ENCODE measurements around the gene TMEM120B.
A peak's percentile ranks its signal among the peaks of the same experiment; 100 is the strongest.

The TMEM120B gene

DNA sequence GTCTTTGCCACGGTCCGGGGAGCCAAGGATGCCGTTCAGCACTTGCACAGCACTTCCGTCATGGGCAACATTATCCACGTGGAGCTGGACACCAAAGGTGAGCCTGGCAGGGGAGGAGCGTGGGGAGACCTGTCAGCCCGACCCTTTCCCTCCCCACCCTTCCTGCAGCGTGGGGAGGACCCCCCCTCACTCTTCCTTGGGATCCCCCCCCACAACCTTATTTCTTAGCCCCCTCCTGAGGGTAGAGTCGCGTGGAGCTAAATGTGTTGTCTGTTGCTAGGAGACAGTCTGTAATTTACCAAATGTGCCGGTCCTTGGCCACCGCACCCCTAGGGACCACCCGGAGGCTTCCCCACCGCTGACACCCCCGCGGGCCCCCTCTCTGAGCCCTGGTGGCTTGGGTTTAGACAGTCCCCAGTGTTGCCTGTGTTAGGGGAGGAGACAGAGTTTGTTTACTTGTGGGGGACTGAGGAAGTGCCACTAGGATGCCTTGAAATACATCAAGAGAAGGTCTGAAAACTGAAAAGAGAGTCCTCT lies 93.5 kb downstream of the TMEM120B start:
- TF ChIP-seq ZFX (IDR thresholded peaks at IDR 0.05), result no peak
- peak overlapping the region; percentile 97; the same call in 1 of the 2 replicates for H3K27ac ChIP-seq

DNA sequence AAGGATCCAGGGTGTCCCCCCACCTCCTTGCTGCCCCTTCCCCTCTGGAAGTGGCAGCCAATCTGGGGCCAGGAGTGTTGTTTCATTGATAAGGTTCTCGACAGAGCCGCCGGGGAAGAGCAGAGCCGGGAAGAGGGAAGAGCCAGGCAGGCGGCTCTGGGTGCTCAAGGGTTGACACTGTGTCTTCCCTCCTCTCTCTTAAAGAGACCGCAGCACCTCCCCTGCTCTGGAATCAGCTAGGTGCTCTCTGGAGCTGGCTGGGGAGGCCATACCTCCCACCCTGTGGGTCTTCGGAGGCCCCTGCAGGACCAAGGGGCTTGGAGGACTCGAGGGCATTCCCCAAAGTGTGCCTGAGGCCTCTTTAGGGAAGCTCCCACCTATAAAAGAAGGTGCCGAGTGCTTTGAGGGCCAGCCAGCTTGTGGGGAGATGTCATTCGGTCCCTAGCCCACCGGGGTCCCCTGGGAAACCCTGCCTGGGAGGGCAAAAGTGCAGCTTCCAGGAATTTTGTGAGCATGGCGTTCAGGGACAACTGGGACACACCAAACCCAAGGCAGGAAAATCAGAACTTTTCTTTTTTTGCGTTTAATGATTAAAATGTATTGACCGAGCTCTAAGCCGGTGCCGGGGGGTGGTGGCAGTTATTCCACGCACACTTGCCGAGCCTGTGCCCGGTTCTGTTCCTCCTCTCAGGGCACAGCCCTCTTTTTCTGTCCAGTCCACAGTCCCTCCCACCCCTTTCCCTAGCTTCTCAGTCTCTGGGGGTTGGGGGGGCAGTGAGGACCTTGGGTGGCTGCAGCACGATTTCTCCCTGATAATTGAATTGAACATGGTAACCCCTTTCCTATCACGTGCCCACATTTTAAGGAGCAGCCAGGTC lies 94.2 kb downstream of the TMEM120B start:
- TF ChIP-seq, protein P1, sequence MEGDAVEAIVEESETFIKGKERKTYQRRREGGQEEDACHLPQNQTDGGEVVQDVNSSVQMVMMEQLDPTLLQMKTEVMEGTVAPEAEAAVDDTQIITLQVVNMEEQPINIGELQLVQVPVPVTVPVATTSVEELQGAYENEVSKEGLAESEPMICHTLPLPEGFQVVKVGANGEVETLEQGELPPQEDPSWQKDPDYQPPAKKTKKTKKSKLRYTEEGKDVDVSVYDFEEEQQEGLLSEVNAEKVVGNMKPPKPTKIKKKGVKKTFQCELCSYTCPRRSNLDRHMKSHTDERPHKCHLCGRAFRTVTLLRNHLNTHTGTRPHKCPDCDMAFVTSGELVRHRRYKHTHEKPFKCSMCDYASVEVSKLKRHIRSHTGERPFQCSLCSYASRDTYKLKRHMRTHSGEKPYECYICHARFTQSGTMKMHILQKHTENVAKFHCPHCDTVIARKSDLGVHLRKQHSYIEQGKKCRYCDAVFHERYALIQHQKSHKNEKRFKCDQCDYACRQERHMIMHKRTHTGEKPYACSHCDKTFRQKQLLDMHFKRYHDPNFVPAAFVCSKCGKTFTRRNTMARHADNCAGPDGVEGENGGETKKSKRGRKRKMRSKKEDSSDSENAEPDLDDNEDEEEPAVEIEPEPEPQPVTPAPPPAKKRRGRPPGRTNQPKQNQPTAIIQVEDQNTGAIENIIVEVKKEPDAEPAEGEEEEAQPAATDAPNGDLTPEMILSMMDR (conservative IDR thresholded peaks at IDR 0.05), result no peak
- no peak for TF ChIP-seq ZFX (IDR thresholded peaks at IDR 0.05)
- H3K27ac ChIP-seq, result no peak overlapping the region

DNA sequence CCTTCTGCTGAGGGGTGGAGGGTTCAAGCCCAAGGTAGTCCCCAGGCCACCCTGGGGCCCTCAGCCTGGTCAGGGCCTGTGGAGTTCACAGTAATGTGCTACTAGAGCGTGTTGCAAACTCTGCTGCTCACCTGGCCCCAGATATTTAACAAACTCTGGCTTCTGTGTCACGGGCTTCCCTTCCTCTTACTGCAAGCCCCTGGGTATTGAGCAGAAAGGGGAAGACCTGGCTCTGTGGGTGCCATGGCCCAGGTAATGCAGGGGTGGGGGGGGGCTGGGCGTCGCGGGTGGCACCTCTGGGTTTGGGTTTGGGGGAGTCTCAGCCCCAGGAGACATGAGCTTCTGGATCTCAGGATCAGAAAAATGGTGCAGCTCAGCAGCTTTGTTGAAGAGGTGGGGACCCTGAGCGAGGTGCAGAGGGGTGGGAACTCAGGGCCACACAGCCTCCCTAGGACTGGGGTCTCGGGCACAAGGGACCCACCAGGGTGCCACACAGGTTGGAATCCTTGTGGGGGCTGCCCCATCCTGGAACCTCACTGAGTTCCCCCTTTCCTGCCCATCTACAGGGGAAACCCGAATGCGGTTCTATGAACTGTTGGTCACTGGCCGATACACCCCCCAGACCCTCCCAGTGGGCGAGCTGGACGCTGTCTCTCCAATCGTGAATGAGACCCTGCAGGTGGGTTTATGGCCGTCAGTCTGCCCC lies 95.2 kb downstream of the TMEM120B start:
- no peak for TF ChIP-seq ZFX (IDR thresholded peaks at IDR 0.05)
- TF ChIP-seq, protein P1 (conservative IDR thresholded peaks at IDR 0.05), result no peak
- no peak overlapping the region for H3K27ac ChIP-seq

DNA sequence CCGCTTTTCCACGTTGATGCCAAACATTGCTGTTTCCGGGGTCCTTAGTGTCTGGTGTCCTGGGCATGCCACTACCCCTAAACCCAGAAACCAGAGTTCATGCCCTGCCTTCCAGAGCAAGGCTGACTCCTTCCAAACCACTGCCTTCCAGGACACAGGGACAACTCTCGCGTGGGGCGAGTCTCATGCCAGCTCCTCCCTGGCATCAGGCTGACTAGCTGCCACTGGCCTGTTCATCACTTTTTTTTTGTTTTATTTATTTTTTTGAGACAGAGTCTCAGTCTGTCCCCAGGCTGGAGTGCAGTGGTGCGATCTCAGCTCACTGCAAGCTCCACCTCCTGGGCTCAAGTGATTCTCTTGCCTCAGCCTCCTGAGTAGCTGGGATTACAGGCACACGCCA lies 96.1 kb downstream of the TMEM120B start:
- TF ChIP-seq ZFX (IDR thresholded peaks at IDR 0.05), result no peak
- TF ChIP-seq, protein P1 (conservative IDR thresholded peaks at IDR 0.05), result no peak
- H3K27ac ChIP-seq, result no peak overlapping the region

DNA sequence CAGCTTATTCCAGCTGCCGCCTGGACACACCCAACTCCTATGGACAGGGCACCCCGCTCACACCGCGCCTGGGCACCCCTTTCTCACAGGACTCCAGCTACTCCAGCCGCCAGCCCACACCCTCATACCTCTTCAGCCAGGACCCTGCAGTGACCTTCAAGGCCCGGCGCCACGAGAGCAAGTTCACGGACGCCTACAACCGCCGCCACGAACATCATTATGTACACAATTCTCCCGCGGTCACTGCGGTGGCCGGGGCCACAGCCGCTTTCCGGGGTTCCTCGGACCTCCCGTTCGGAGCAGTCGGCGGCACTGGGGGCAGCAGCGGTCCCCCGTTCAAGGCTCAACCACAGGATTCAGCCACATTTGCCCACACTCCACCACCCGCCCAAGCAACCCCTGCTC lies 97.2 kb downstream of the TMEM120B start:
- no peak overlapping the region for H3K27ac ChIP-seq

DNA sequence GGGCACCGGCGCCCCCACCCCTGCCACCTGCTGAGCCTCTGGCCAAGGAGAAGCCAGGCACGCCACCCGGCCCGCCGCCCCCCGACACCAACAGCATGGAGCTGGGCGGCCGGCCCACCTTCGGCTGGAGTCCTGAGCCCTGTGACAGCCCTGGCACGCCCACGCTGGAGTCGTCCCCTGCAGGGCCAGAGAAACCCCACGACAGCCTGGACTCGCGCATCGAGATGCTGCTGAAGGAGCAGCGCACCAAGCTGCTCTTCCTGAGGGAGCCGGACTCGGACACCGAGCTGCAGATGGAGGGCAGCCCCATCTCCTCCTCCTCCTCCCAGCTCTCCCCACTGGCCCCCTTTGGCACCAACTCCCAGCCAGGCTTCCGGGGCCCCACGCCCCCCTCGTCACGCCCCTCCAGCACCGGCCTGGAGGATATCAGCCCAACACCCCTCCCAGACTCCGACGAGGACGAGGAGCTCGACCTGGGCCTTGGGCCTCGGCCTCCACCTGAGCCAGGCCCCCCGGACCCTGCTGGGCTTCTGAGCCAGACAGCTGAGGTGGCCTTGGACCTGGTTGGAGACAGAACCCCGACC lies 97.8 kb downstream of the TMEM120B start:
- peak overlapping the region; percentile 76 for H3K27ac ChIP-seq
- TF ChIP-seq ZFX (IDR thresholded peaks at IDR 0.05), result no peak
- TF ChIP-seq, protein P1 (conservative IDR thresholded peaks at IDR 0.05), result no peak

More for the DNA sequence above, 97.2 kb downstream of the TMEM120B start:
- TF ChIP-seq ZFX (IDR thresholded peaks at IDR 0.05), result no peak
- TF ChIP-seq, protein P1 (conservative IDR thresholded peaks at IDR 0.05), result no peak

DNA sequence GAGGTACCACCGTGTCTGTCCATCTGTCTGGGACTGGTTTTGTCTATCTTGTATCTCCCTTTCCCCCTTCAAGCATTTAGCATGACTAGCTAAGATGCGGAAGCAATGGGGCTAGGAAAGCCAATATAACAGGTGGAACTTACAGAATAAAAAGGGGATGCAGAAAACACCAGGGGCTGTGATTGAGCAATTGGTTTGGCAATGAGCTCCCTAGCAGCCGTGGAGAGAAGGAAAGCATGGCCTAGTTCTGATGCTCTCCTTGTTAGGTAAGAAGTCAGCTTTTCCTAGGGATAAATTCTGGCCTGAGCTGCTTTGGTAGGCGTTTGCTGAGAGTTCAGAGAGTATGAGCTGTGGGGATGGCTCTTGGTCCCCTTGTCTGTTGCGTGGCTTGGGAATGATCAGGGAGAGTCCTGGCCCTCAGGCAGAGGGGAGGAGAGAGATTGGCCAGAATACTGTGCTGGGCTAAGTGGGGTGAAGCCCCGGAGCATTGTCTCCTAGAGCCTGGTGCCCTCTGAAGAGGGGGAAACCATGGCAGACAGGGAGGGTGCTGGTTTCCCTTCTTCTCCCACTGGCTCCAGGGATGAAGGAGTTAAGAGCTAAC lies 98.4 kb downstream of the TMEM120B start:
- no peak for TF ChIP-seq ZFX (IDR thresholded peaks at IDR 0.05)
- TF ChIP-seq, protein P1 (conservative IDR thresholded peaks at IDR 0.05), result no peak
- H3K27ac ChIP-seq, result peak overlapping the region; percentile 76
